Right atrium auricular region (tissue), 2 donors: Measurements from ENCODE around the gene ZNF536. TPM values are rescaled to one million over a fixed set of nuclear protein-coding genes. Genes with fewer than 3 reads are reported as not detected.

ENCODE experiments used
- DNase-seq: peaks from one replicate; pipeline ENCODE4 v3.0.0-alpha.2; 2019; ENCODE audit warnings: low spot score
- H3K27ac ChIP-seq, 2 donors: fragments of 200-600 bp; sonication (generic); 1 replicate in 1 of 2; 2 replicates in 1 of 2; pipeline ENCODE4 v1.5.1; 2016 to 2019
- H3K27me3 ChIP-seq, 2 donors: fragments of 200-600 bp; sonication (generic); one replicate each; pipeline versions ENCODE4 v1.5.1 to v1.6.0; 2017 to 2019
- H3K36me3 ChIP-seq: fragments of 200-600 bp; sonication (generic); one replicate; pipeline ENCODE4 v1.5.1; 2016
- H3K4me1 ChIP-seq, 2 donors: fragments of 200-600 bp; sonication (generic); one replicate each; pipeline versions ENCODE4 v1.5.1 to v1.6.0; 2017 to 2019
- H3K4me3 ChIP-seq, 2 donors: fragments of 200-600 bp; sonication (generic); 1 replicate in 1 of 2; 2 replicates in 1 of 2; pipeline ENCODE4 v1.5.1; 2017 to 2019; ENCODE audit warnings: mild to moderate bottlenecking in 1 of 2, moderate library complexity in 1 of 2
- H3K9me3 ChIP-seq, 2 donors: fragments of 200-600 bp; sonication (generic); one replicate each; pipeline ENCODE4 v1.5.1; 2019
- CTCF ChIP-seq, 2 donors: fragments of 200-600 bp; sonication (generic); IDR thresholded peaks; one replicate each; pipeline ENCODE4 v1.5.1; 2019; ENCODE audit warnings: antibody characterized with exemption in 2 of 2
- total RNA-seq, 2 donors: library from RNA; depleted of rRNA; stranded (reverse); fragments of >200 nt; gene quantifications; one replicate each; pipeline ENCODE4 v1.1.0, GENCODE V29; 2016

Gene ZNF536
- total RNA-seq, 2 donors from 2014 or later, result 1.9 to 2.7 TPM

- H3K4me1 ChIP-seq, result no peaks in the 10 kb centered on the region
- no peaks in the 10 kb centered on the region for H3K36me3 ChIP-seq
- TF ChIP-seq CTCF (IDR thresholded peaks at IDR 0.05), result no peak
- no peak overlapping the region for H3K4me3 ChIP-seq
- no peaks in the 10 kb centered on the region for H3K27me3 ChIP-seq
- H3K27ac ChIP-seq, result no peak overlapping the region
- peak; percentile 44 for DNase-seq
- no peaks in the 10 kb centered on the region for H3K9me3 ChIP-seq
Observed at GRCh38 chr19:30596813-30597399, 224.7 kb downstream of the ZNF536 start.

- H3K4me1 ChIP-seq, result no peaks in the 10 kb centered on the region
- no peak overlapping the region for H3K27ac ChIP-seq
- H3K36me3 ChIP-seq, result no peaks in the 10 kb centered on the region
- no peak for TF ChIP-seq CTCF (IDR thresholded peaks at IDR 0.05)
- H3K9me3 ChIP-seq, result no peaks in the 10 kb centered on the region
- DNase-seq, result no peak
- H3K27me3 ChIP-seq, result no peaks in the 10 kb centered on the region
- H3K4me3 ChIP-seq, result no peak overlapping the region
Observed at GRCh38 chr19:30598688-30599087, 226.5 kb downstream of the ZNF536 start.

GRCh38 chr19:30602661-30603350 lies 230.6 kb downstream of the ZNF536 start:
- peak; percentile 28 for DNase-seq
- Histone ChIP-seq H3K4me3 (no peak overlapping the region), H3K27ac (no peak overlapping the region), H3K9me3 (no peaks in the 10 kb centered on the region), H3K27me3 (no peaks in the 10 kb centered on the region), H3K4me1 (no peaks in the 10 kb centered on the region), H3K36me3 (no peaks in the 10 kb centered on the region)
- TF ChIP-seq CTCF (IDR thresholded peaks at IDR 0.05), result no peak

GRCh38 chr19:30604657-30605056 lies 232.5 kb downstream of the ZNF536 start:
- no peaks in the 10 kb centered on the region for H3K36me3 ChIP-seq
- no peaks in the 10 kb centered on the region for H3K27me3 ChIP-seq
- no peaks in the 10 kb centered on the region for H3K9me3 ChIP-seq
- no peak for TF ChIP-seq CTCF (IDR thresholded peaks at IDR 0.05)
- peak; percentile 7 for DNase-seq
- no peak overlapping the region for H3K4me3 ChIP-seq
- H3K4me1 ChIP-seq, result no peaks in the 10 kb centered on the region
- no peak overlapping the region for H3K27ac ChIP-seq

GRCh38 chr19:30605333-30605732 lies 233.1 kb downstream of the ZNF536 start:
- no peak overlapping the region for H3K27ac ChIP-seq
- H3K9me3 ChIP-seq, result no peaks in the 10 kb centered on the region
- H3K4me3 ChIP-seq, result no peak overlapping the region
- peak; percentile 13 for DNase-seq
- H3K4me1 ChIP-seq, result no peaks in the 10 kb centered on the region
- H3K36me3 ChIP-seq, result no peaks in the 10 kb centered on the region
- no peak for TF ChIP-seq CTCF (IDR thresholded peaks at IDR 0.05)
- no peaks in the 10 kb centered on the region for H3K27me3 ChIP-seq
